HG03064 (cell line): ENCODE results near the gene MX1.

Experiments
- ATAC-seq: cut with Tn5 transposase; IDR thresholded peaks from one replicate; pipeline ENCODE4 v1.9.1; 2021; ENCODE audit warnings: low read depth; ENCODE audit not compliant: unreplicated experiment

MX1 gene

GRCh38 chr21:41487082-41487481 lies 61.0 kb downstream of the MX1 start:
- ATAC-seq = no peak

GRCh38 chr21:41488080-41488479 lies 62.0 kb downstream of the MX1 start:
- ATAC-seq = no peak

GRCh38 chr21:41489329-41489728 lies 63.3 kb downstream of the MX1 start:
- no peak for ATAC-seq

GRCh38 chr21:41490330-41490729 lies 64.3 kb downstream of the MX1 start:
- no peak for ATAC-seq

- ATAC-seq = no peak
Measured at GRCh38 chr21:41491412-41491811, 65.4 kb downstream of the MX1 start.

- ATAC-seq = no peak
Measured at GRCh38 chr21:41494242-41494641, 68.2 kb downstream of the MX1 start.

- no peak for ATAC-seq
Measured at GRCh38 chr21:41497008-41497407, 71.0 kb downstream of the MX1 start.

- no peak for ATAC-seq
Measured at GRCh38 chr21:41497788-41498187, 71.7 kb downstream of the MX1 start.

- no peak for ATAC-seq
Measured at GRCh38 chr21:41499920-41500319, 73.9 kb downstream of the MX1 start.

- ATAC-seq = no peak
Measured at GRCh38 chr21:41500363-41500762, 74.3 kb downstream of the MX1 start.

- no peak for ATAC-seq
Measured at GRCh38 chr21:41500931-41501381, 74.9 kb downstream of the MX1 start.

GRCh38 chr21:41501919-41502318 lies 75.9 kb downstream of the MX1 start:
- no peak for ATAC-seq

GRCh38 chr21:41503331-41503730 lies 77.3 kb downstream of the MX1 start:
- ATAC-seq = no peak

GRCh38 chr21:41504030-41504429 lies 78.0 kb downstream of the MX1 start:
- no peak for ATAC-seq

- ATAC-seq = no peak
Measured at GRCh38 chr21:41506005-41506594, 80.1 kb downstream of the MX1 start.

GRCh38 chr21:41506611-41507520 lies 80.8 kb downstream of the MX1 start:
- ATAC-seq = no peak

- ATAC-seq = no peak
Measured at GRCh38 chr21:41507521-41508414, 81.7 kb downstream of the MX1 start, which contains the start of gene TMPRSS2. Gene TMPRSS2 (minus strand): TSS chr21:41508158. CDS start chr21:41498133, 10,025 bp downstream.

- ATAC-seq = no peak
Measured at GRCh38 chr21:41508415-41509144, 82.5 kb downstream of the MX1 start.
